Epithelial cell of proximal tubule (primary cell): Measurements from ENCODE around the gene TP53RK. TPM values are rescaled to one million over a fixed set of nuclear protein-coding genes. Genes with fewer than 3 reads are reported as not detected.

Experiments used
- DNase-seq: peaks from one replicate; pipeline ENCODE4 v3.0.0-alpha.2; 2011; ENCODE audit warnings: low read depth
- H3K4me3 ChIP-seq: 2 replicates; pipeline ENCODE4 v1.5.1; 2011; ENCODE audit warnings: low read depth, mild to moderate bottlenecking, low read length
- total RNA-seq: library from RNA; depleted of rRNA; stranded (reverse); fragments of >200 nt; gene quantifications from 2 replicates; pipeline ENCODE4 v1.2.3, GENCODE V29; 2015
- TF ChIP-seq, protein P1 (sequence below): conservative IDR thresholded peaks from 2 replicates; pipeline ENCODE4 v1.5.1; 2012; ENCODE audit warnings: low read depth, mild to moderate bottlenecking, low read length

TP53RK gene
- total RNA-seq, 1 donor from 2014 or later, result 22.8 TPM

GRCh38 chr20:46642969-46643343, 46.3 kb downstream of the TP53RK start:
- TF ChIP-seq, protein P1, sequence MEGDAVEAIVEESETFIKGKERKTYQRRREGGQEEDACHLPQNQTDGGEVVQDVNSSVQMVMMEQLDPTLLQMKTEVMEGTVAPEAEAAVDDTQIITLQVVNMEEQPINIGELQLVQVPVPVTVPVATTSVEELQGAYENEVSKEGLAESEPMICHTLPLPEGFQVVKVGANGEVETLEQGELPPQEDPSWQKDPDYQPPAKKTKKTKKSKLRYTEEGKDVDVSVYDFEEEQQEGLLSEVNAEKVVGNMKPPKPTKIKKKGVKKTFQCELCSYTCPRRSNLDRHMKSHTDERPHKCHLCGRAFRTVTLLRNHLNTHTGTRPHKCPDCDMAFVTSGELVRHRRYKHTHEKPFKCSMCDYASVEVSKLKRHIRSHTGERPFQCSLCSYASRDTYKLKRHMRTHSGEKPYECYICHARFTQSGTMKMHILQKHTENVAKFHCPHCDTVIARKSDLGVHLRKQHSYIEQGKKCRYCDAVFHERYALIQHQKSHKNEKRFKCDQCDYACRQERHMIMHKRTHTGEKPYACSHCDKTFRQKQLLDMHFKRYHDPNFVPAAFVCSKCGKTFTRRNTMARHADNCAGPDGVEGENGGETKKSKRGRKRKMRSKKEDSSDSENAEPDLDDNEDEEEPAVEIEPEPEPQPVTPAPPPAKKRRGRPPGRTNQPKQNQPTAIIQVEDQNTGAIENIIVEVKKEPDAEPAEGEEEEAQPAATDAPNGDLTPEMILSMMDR, result no peak
- no peak for DNase-seq
- no peak overlapping the region for H3K4me3 ChIP-seq

DNA sequence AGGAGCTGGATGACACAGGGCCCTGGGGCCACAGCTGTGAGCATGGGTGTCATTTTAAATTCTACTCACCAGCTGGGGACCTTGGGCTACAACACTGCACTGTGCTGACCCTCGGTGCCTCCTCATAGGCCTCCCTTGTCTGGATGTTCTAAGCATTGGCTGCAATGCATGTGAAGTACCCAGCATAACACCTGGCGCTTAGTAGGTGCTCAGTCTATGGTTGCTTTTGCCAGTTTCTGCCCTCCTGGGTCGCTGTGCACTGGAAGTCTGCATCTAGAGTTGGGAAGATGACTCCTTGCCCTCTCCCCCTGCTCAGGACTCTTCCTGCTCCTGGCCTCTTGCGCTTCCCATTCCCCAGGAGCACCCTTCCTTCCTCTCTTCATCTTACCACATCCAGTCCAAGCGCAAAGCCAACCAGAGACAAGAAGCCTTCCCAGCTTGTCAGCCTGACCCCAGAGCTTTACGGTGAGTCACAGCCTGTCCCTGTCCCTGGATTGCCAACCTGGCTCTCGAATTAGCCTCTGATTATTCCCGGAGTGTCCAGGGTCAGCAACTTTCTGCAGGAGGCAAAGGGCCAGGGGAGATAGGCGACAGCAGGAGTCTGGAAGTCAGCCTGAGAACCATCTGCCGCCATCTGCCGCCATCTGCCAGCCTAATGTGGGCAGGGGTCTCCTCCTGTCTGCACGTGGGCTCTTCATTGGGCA, 46.8 kb downstream of the TP53RK start:
- H3K4me3 ChIP-seq, result no peak overlapping the region
- TF ChIP-seq, protein P1, result no peak
- no peak for DNase-seq

DNA sequence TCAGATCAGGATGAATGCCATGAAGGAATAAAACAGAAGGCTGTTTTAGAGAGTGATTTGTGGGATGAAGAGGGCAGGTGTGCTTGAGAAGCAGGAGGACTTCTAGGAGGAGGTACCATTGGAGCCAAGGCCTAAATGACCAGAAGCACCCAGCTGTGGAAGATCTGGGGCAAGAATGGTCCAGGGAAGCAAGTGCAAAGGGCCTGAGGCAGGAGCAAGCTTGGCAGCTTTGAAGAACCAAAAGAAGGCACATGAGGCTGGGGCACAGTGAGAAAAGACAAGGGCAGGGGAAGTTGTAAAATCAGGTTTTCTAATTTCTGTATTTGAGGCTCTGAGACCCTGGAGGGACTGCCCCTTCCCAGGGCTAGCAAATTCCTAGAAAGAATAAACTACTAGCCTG, 47.8 kb downstream of the TP53RK start:
- no peak for DNase-seq
- TF ChIP-seq, protein P1, result no peak
- no peak overlapping the region for H3K4me3 ChIP-seq

DNA sequence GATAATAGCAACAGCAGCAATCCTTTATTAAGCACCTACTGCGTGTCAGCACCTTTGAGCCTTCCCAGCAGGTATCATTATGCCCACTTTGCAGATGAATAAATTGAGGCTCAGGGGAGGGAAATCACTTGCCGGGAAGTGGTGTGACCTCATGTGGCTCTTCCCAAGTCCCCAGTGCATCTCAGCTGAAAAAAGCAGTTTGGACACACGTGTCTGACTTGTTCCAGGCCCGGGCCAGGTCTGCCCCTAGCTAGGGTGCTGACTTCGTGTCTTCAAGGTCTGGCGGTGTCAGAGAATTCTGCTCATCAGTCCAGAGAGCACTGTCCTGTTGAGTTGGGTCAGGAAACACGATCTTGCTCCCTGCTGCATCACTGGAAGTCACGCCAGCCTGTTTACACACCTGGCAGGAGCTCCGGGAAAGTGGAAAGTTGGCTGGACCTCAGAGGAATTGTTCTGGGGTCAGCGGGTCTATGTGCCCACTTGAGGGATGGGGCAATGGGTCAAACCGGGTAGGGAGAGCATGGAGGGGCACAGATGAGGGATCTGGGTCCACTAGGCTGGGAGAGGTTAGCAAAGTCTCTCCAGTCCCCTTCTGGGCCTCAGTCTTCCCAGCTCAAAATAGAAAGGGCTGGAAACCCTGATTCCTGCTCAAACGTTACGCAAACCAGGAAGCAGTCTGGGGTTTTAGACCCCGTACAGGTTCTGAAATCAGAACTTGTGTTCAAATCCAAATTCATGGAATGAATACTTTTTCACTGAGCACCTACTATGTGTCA, 48.5 kb downstream of the TP53RK start:
- no peak for DNase-seq
- H3K4me3 ChIP-seq, result no peak overlapping the region
- TF ChIP-seq, protein P1, result no peak

- H3K4me3 ChIP-seq, result no peak overlapping the region
- no peak for DNase-seq
- TF ChIP-seq, protein P1, result no peak
Measured at GRCh38 chr20:46640044-46640443, 49.2 kb downstream of the TP53RK start.

DNA sequence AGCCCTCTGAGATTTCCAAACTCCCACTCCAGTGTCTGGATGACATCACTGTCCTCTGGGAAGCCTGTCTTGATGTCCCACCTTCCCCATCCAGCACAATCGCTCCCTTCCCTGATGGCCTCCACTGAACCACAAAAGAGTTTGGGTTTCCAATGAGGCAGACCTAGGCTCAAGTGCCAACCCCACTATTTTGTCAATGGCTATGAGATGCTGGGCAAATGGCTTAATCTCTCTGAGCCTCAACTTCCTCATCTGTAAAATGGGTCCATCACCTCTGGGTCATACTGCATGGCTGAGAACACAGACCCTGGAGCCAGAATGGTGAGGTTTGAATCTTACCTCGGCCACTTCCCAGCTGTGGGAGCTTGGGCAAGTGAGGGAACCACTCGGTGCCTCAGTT, 49.7 kb downstream of the TP53RK start:
- TF ChIP-seq, protein P1, result no peak
- no peak overlapping the region for H3K4me3 ChIP-seq
- DNase-seq, result no peak
